B cell (primary cell): Measurements from ENCODE around the gene PPP1R14B. TPM values are rescaled to one million over a fixed set of nuclear protein-coding genes. Genes with fewer than 3 reads are reported as not detected.

Experiments used
- ATAC-seq: fragments of 200-7000 bp; cut with Tn5 transposase; one replicate; pipeline ENCODE4 v1.10.0; 2021; ENCODE audit warnings: low read depth, mild to moderate bottlenecking, moderate number of reproducible peaks, moderate library complexity
- CTCF ChIA-PET: fragments of 350-600 bp; sonication (Branson Sonifier 250); formaldehyde crosslinking; loops from one replicate; lab custom pipeline; 2021; ENCODE audit warnings: antibody characterized with exemption, inconsistent platforms; lab: Charles Lee
- POLR2A ChIA-PET: fragments of 350-600 bp; sonication (Branson Sonifier 250); formaldehyde crosslinking; loops from one replicate; lab custom pipeline; 2021; ENCODE audit warnings: antibody characterized with exemption; lab: Charles Lee
- DNase-seq: peaks from one replicate; pipeline ENCODE4 v3.0.0; 2013
- H2AFZ ChIP-seq: 2 replicates; pipeline ENCODE4 v1.6.1; 2012; ENCODE audit warnings: mild to moderate bottlenecking, low read depth, low read length; ENCODE audit not compliant: insufficient read depth, poor library complexity, severe bottlenecking
- H3K27ac ChIP-seq, 2 donors: 1 replicate in 1 of 2; 2 replicates in 1 of 2; pipeline ENCODE4 v1.5.1; 2012 to 2013; ENCODE audit warnings: low read length in 2 of 2, mild to moderate bottlenecking in 2 of 2, moderate library complexity in 1 of 2
- H3K27me3 ChIP-seq, 4 experiments: fragments of 200-600 bp in 1 of 4; sonication (generic) in 1 of 4; replicated peaks in 1 of 4; 1 replicate in 2 of 4; 2 replicates in 2 of 4; pipeline versions ENCODE4 v1.6.1 to v1.7.0; 2013 to 2016; ENCODE audit warnings: low read length in 3 of 4, mild to moderate bottlenecking in 2 of 4, mixed read lengths in 1 of 4, moderate library complexity in 1 of 4; ENCODE audit not compliant: insufficient read depth in 4 of 4, control insufficient read depth in 3 of 4; ENCODE audit errors: control extremely low read depth in 1 of 4
- H3K36me3 ChIP-seq, 2 experiments: replicated peaks in 1 of 2; 1 replicate in 1 of 2; 2 replicates in 1 of 2; pipeline versions ENCODE4 v1.6.1 to v1.7.1; 2013; ENCODE audit warnings: low read length in 1 of 2; ENCODE audit not compliant: insufficient read depth in 2 of 2, control insufficient read depth in 1 of 2; ENCODE audit errors: control extremely low read depth in 1 of 2, extremely low read depth in 1 of 2
- H3K4me1 ChIP-seq, 2 donors: fragments of 200-600 bp in 1 of 2; sonication (generic) in 1 of 2; 1 replicate in 1 of 2; 2 replicates in 1 of 2; pipeline versions ENCODE4 v1.5.1 to v1.6.1; 2013 to 2017; ENCODE audit warnings: low read length in 2 of 2; ENCODE audit not compliant: control insufficient read depth in 2 of 2, insufficient read depth in 2 of 2
- H3K4me2 ChIP-seq: replicated peaks from 2 replicates; pipeline ENCODE3; 2012; ENCODE audit warnings: mild to moderate bottlenecking, low read depth, low read length; ENCODE audit not compliant: poor library complexity, severe bottlenecking
- H3K4me3 ChIP-seq, 5 experiments: fragments of 200-600 bp in 1 of 5; sonication (generic) in 1 of 5; 1 replicate in 3 of 5; 2 replicates in 2 of 5; pipeline versions ENCODE4 v1.5.1 to v1.7.0; 2011 to 2016; ENCODE audit warnings: low read length in 4 of 5, mild to moderate bottlenecking in 4 of 5, low read depth in 2 of 5, control low read depth in 1 of 5, moderate library complexity in 1 of 5; ENCODE audit not compliant: insufficient read depth in 1 of 5; ENCODE audit errors: control extremely low read depth in 1 of 5, extremely low read depth in 1 of 5
- H3K79me2 ChIP-seq: fragments of 200-600 bp; sonication (generic); one replicate; pipeline ENCODE4 v1.6.0; 2016; ENCODE audit warnings: low read length; ENCODE audit not compliant: control insufficient read depth, insufficient read depth
- H3K9ac ChIP-seq: fragments of 200-600 bp; sonication (generic); 2 replicates; pipeline ENCODE4 v1.6.1; 2017; ENCODE audit warnings: mild to moderate bottlenecking, low read length, moderate library complexity
- H3K9me3 ChIP-seq, 3 donors: one replicate each; pipeline versions ENCODE4 v1.6.1 to v1.7.1; 2013; ENCODE audit warnings: low read length in 2 of 3; ENCODE audit not compliant: control insufficient read depth in 2 of 3, insufficient read depth in 1 of 3; ENCODE audit errors: control extremely low read depth in 1 of 3
- H4K20me1 ChIP-seq: 2 replicates; pipeline ENCODE4 v1.6.0; 2012; ENCODE audit warnings: mild to moderate bottlenecking, low read length; ENCODE audit not compliant: insufficient read depth, control insufficient read depth, poor library complexity, severe bottlenecking
- H3K27ac Mint-ChIP-seq: one replicate; pipeline ENCODE4 v1.8.0; 2021; ENCODE audit warnings: mixed read lengths
- H3K27me3 Mint-ChIP-seq: one replicate; pipeline ENCODE4 v1.8.0; 2021; ENCODE audit warnings: mixed read lengths
- H3K4me1 Mint-ChIP-seq: one replicate; pipeline ENCODE4 v1.8.0; 2021; ENCODE audit warnings: mixed read lengths
- H3K4me3 Mint-ChIP-seq: one replicate; pipeline ENCODE4 v1.8.0; 2021; ENCODE audit warnings: mixed read lengths
- H3K9me3 Mint-ChIP-seq: one replicate; pipeline ENCODE4 v1.8.0; 2022; ENCODE audit warnings: mixed read lengths; ENCODE audit not compliant: insufficient read depth
- CTCF ChIP-seq: fragments of 200-600 bp; IDR thresholded peaks from one replicate; pipeline ENCODE4 v1.8.0; 2022; ENCODE audit warnings: antibody characterized with exemption, mild to moderate bottlenecking
- EZH2 ChIP-seq: IDR thresholded peaks from 2 replicates; pipeline ENCODE4 v1.6.1; 2012; ENCODE audit warnings: borderline replicate concordance, low read depth, mild to moderate bottlenecking, moderate library complexity, low read length; ENCODE audit not compliant: insufficient read depth, poor library complexity, severe bottlenecking
- WGBS: methylation state at CpG from one replicate; pipeline ENCODE4 v1.1.5; 2013; ENCODE audit warnings: missing lambda C conversion rate; ENCODE audit not compliant: insufficient coverage; 5-methylcytosine and 5-hydroxymethylcytosine counted together
- intact Hi-C: fragments of 100-400 bp; cut with micrococcal nuclease; formaldehyde crosslinking; loops from one replicate; pipeline ENCODE4 v1.10.0; 2022
- polyA plus RNA-seq: library from polyadenylated mRNA; depleted of rRNA; stranded (reverse); fragments of >200 nt; gene quantifications from 2 replicates; pipeline ENCODE4 v1.2.3, GENCODE V29; 2012
- total RNA-seq, 2 donors: library from RNA; stranded (reverse); fragments of 120-200 nt in 1 of 2; gene quantifications; 1 replicate in 1 of 2; 2 replicates in 1 of 2; pipeline versions ENCODE4 v1.2.3 to v1.2.4, GENCODE V29; 2013 to 2022

The PPP1R14B gene
- total and polyA plus RNA-seq, 2 donors (not counting 1 experiment from before 2014, with no cell fraction given) = 41.2 to 51.0 TPM

GRCh38 chr11:64264371-64264852 lies 17.7 kb upstream of the PPP1R14B start:
- Histone ChIP-seq H3K4me1 (peaks cover 9 to 14% of the 10 kb centered on the region in 2 donors), H3K27me3 (no peaks in the 10 kb centered on the region), H3K79me2 (no peaks in the 10 kb centered on the region), H2AFZ (no peak overlapping the region), H3K4me2 (no peak overlapping the region), H3K9ac (no peak overlapping the region), H4K20me1 (no peaks in the 10 kb centered on the region), H3K9me3 (peaks cover 0 to 3% (median 0%) of the 10 kb centered on the region in 3 donors), H3K36me3 (no peaks in the 10 kb centered on the region), H3K27ac (no peak overlapping the region), H3K4me3 (no peak overlapping the region)
- H3K9me3 Mint-ChIP-seq = no peaks in the 10 kb centered on the region
- no peak overlapping the region for H3K27ac Mint-ChIP-seq
- ATAC-seq (no peak), DNase-seq (no peak)
- peaks cover 6% of the 10 kb centered on the region for H3K4me1 Mint-ChIP-seq
- no peaks in the 10 kb centered on the region for H3K27me3 Mint-ChIP-seq
- no peak for TF ChIP-seq EZH2
- no peak overlapping the region for H3K4me3 Mint-ChIP-seq
- CTCF ChIA-PET = interaction anchor here (0.9 to 1.4 kb wide), 4 partner anchors 13 to 60 kb away, joined by 3 to 4 read pairs (median 3); partner anchors contain the start of genes FERMT3 and PLCB3
- whole genome bisulfite sequencing = 93% methylated on average over 8 of the region's 10 CpGs
- POLR2A ChIA-PET = interaction anchor here (0.6 to 1.5 kb wide), 2 partner anchors 59 to 1458 kb away, joined by 4 to 5 read pairs; partner anchors contain the start of gene FERMT3
- intact Hi-C loops = no loop called here

DNA sequence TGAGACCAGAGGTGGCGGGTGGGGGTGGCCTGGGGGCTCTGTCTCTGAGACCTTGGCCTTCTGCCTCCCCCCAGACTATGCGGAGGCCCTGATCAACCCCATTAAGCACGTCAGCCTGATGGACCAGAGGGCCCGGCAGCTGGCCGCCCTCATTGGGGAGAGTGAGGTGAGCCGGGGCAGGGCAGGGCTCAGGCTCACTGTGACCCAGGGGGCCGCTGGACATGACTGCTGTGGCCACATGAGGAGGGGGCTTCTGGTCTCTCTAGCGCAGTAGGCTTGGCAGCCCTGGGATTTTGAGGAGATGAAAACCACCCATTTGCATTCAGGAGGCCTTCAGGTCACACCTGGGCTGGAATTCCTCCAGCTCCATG lies 17.2 kb upstream of the PPP1R14B start:
- WGBS = 99% methylated on average over 6 of the region's 8 CpGs
- CTCF ChIA-PET = interaction anchor here (0.9 to 1.4 kb wide), 3 partner anchors 40 to 60 kb away, joined by 3 to 4 read pairs (median 3); partner anchors contain the start of gene FERMT3

More for the DNA sequence above, 17.2 kb upstream of the PPP1R14B start:
- H3K4me3 ChIP-seq = no peak overlapping the region
- no peak for DNase-seq
- H3K9me3 ChIP-seq = no peaks in the 10 kb centered on the region
- H3K9me3 Mint-ChIP-seq = no peaks in the 10 kb centered on the region
- no peaks in the 10 kb centered on the region for H3K79me2 ChIP-seq
- H3K27ac ChIP-seq = no peak overlapping the region
- H3K27me3 ChIP-seq = no peaks in the 10 kb centered on the region
- intact Hi-C loops = no loop called here
- ATAC-seq = no peak
- H3K27me3 Mint-ChIP-seq = no peaks in the 10 kb centered on the region
- no peak overlapping the region for H3K9ac ChIP-seq
- H3K4me1 ChIP-seq = peaks cover 9 to 11% of the 10 kb centered on the region in 2 donors
- H3K4me1 Mint-ChIP-seq = peaks cover 3% of the 10 kb centered on the region
- POLR2A ChIA-PET = interaction anchor here (0.6 kb wide), 1 partner anchor 1458 kb away, joined by 4 read pairs; no protein-coding TSS in a partner anchor
- TF ChIP-seq CTCF = no peak
- TF ChIP-seq EZH2 = no peak
- H4K20me1 ChIP-seq = no peaks in the 10 kb centered on the region
- no peaks in the 10 kb centered on the region for H3K36me3 ChIP-seq
- H3K4me3 Mint-ChIP-seq = no peak overlapping the region
- no peak overlapping the region for H3K4me2 ChIP-seq
- no peak overlapping the region for H3K27ac Mint-ChIP-seq
- no peak overlapping the region for H2AFZ ChIP-seq
